ENCODE results near the gene RNU6-9.

DNA sequence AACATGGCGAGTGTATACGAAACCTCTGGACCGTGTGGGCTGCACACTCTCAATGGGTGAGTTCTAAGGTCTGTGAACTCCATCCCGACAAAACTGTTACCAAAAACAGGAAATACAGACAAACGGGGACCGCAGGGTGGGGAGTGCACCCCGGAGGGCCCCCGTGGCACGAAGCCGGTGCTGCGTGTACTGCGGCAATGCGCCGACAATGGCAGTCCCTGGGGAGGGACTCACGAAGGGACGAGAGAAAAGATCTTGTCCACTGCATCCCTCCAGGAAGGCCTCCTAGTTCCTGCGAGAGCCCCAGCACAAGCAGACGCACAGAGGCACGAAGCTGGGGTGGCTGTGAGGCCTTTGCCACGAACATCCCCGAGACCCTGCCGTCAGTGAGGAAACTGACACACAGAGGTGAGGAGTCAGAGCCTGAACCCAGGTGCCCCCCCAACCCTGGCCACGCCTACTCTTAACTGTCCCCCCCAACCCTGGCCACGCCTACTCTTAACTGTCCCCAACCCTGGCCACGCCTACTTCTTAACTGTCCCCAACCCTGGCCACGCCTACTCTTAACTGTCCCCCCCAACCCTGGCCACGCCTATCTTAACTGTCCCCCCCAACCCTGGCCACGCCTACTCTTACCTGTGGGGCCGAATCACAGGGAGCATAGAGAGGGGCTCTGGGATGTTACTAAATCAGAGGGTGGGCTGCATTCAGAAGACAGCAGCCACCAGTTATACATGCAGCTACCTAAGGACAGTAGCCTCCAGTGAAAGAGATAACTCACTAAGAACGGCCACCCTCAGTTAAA is 4.5 kb upstream of the RNU6-9 start:
- TF ChIP-seq, protein P1, sequence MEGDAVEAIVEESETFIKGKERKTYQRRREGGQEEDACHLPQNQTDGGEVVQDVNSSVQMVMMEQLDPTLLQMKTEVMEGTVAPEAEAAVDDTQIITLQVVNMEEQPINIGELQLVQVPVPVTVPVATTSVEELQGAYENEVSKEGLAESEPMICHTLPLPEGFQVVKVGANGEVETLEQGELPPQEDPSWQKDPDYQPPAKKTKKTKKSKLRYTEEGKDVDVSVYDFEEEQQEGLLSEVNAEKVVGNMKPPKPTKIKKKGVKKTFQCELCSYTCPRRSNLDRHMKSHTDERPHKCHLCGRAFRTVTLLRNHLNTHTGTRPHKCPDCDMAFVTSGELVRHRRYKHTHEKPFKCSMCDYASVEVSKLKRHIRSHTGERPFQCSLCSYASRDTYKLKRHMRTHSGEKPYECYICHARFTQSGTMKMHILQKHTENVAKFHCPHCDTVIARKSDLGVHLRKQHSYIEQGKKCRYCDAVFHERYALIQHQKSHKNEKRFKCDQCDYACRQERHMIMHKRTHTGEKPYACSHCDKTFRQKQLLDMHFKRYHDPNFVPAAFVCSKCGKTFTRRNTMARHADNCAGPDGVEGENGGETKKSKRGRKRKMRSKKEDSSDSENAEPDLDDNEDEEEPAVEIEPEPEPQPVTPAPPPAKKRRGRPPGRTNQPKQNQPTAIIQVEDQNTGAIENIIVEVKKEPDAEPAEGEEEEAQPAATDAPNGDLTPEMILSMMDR (IDR thresholded peaks at IDR 0.05), result no peak
- TF ChIP-seq POLR2A (IDR thresholded peaks at IDR 0.05), result no peak

Measured in heart left ventricle (tissue), 13 donors.